Suprapubic skin (tissue), 4 donors: ENCODE measurements around the gene ENPP7. TPM values are rescaled to one million over a fixed set of nuclear protein-coding genes. Genes with fewer than 3 reads are reported as not detected.

ENCODE experiments used
- DNase-seq, 2 donors: peaks; one replicate each; pipeline ENCODE4 v3.0.0-alpha.2; 2019; ENCODE audit warnings: low spot score in 2 of 2
- H3K27ac ChIP-seq: fragments of 200-600 bp; sonication (generic); one replicate; pipeline ENCODE4 v1.5.1; 2019
- H3K27me3 ChIP-seq: fragments of 200-600 bp; sonication (generic); one replicate; pipeline ENCODE4 v1.5.1; 2019
- H3K36me3 ChIP-seq: fragments of 200-600 bp; sonication (generic); one replicate; pipeline ENCODE4 v1.5.1; 2019
- H3K4me1 ChIP-seq: fragments of 200-600 bp; sonication (generic); one replicate; pipeline ENCODE4 v1.5.1; 2019
- H3K4me3 ChIP-seq: fragments of 200-600 bp; sonication (generic); one replicate; pipeline ENCODE4 v1.5.1; 2019; ENCODE audit warnings: mild to moderate bottlenecking
- H3K9me3 ChIP-seq: fragments of 200-600 bp; sonication (generic); one replicate; pipeline ENCODE4 v1.5.1; 2019
- CTCF ChIP-seq, 2 donors: fragments of 200-600 bp in 1 of 2; fragments of 450-650 bp in 1 of 2; sonication (generic) in 1 of 2; IDR thresholded peaks; one replicate each; pipeline ENCODE4 v1.5.1; 2016 to 2019; ENCODE audit warnings: antibody characterized with exemption in 2 of 2, mild to moderate bottlenecking in 1 of 2, moderate library complexity in 1 of 2
- EP300 ChIP-seq: sonication (generic); formaldehyde crosslinking; IDR thresholded peaks from one replicate; pipeline ENCODE4 v1.6.1; 2017; ENCODE audit warnings: antibody characterized with exemption
- POLR2A ChIP-seq, 2 donors: fragments of 450-650 bp; IDR thresholded peaks; one replicate each; pipeline ENCODE4 v1.6.1; 2017; ENCODE audit warnings: antibody characterized with exemption in 2 of 2, mild to moderate bottlenecking in 2 of 2, moderate library complexity in 2 of 2
- POLR2AphosphoS5 ChIP-seq, 3 donors: sonication (generic); formaldehyde crosslinking; IDR thresholded peaks; one replicate each; pipeline ENCODE4 v1.6.1; 2017; ENCODE audit warnings: antibody characterized with exemption in 3 of 3
- WGBS: methylation state at CpG from one replicate; pipeline ENCODE4 v1.1.5; 2018; 5-methylcytosine and 5-hydroxymethylcytosine counted together
- total RNA-seq, 4 donors: library from RNA; depleted of rRNA; stranded (reverse); fragments of >200 nt; gene quantifications; one replicate each; pipeline ENCODE4 v1.1.0, GENCODE V29; 2016

The ENPP7 gene
- total RNA-seq, 4 donors from 2014 or later: not detected

DNA sequence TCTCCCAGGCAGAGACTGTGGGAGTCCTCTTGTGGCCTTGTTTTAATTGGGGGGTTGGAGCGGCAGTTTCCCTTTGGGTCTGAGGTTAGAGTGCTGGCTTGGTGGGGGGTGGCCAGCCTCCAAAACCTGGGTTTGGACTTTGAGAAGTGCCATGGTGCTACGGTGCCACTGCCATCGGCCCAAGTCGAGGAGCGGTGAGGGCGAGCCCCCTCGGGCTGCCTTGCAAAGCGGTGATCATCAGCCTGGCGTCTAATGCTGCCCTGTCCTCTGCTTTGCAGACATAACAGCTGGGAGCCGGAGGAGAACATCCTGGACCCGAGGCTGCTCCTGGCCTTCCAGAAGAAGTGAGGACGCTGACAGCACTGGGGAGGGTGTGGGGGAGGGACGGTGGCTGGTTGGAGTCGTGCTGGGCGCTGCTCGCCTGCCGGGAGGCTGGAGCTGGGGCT, 48.4 kb downstream of the ENPP7 start:
- H3K27ac ChIP-seq: no peak overlapping the region
- WGBS: 40% methylated on average over 7 of the region's 17 CpGs

GRCh38 chr17:79779661-79780365, 49.1 kb downstream of the ENPP7 start:
- Histone ChIP-seq H3K36me3 (peaks cover 9% of the 10 kb centered on the region), H3K9me3 (no peaks in the 10 kb centered on the region), H3K27ac (no peak overlapping the region), H3K4me1 (peaks cover 25% of the 10 kb centered on the region), H3K27me3 (peaks cover 47% of the 10 kb centered on the region), H3K4me3 (no peak overlapping the region)
- WGBS: 69% methylated on average over 10 of the region's 10 CpGs
- TF ChIP-seq POLR2AphosphoS5 (IDR thresholded peaks at IDR 0.05) (no peak), POLR2A (IDR thresholded peaks at IDR 0.05) (no peak), EP300 (no peak), CTCF (IDR thresholded peaks at IDR 0.05) (no peak)
- DNase-seq: no peak

More for the DNA sequence above, 48.4 kb downstream of the ENPP7 start:
- Histone ChIP-seq H3K4me3 (peak overlapping the region; percentile 69), H3K4me1 (peaks cover 25% of the 10 kb centered on the region), H3K9me3 (no peaks in the 10 kb centered on the region), H3K36me3 (peaks cover 3% of the 10 kb centered on the region), H3K27me3 (peaks cover 47% of the 10 kb centered on the region)
- no peak for TF ChIP-seq EP300
- no peak for TF ChIP-seq POLR2A (IDR thresholded peaks at IDR 0.05)
- no peak for TF ChIP-seq CTCF (IDR thresholded peaks at IDR 0.05)
- TF ChIP-seq POLR2AphosphoS5 (IDR thresholded peaks at IDR 0.05): no peak
- no peak for DNase-seq

DNA sequence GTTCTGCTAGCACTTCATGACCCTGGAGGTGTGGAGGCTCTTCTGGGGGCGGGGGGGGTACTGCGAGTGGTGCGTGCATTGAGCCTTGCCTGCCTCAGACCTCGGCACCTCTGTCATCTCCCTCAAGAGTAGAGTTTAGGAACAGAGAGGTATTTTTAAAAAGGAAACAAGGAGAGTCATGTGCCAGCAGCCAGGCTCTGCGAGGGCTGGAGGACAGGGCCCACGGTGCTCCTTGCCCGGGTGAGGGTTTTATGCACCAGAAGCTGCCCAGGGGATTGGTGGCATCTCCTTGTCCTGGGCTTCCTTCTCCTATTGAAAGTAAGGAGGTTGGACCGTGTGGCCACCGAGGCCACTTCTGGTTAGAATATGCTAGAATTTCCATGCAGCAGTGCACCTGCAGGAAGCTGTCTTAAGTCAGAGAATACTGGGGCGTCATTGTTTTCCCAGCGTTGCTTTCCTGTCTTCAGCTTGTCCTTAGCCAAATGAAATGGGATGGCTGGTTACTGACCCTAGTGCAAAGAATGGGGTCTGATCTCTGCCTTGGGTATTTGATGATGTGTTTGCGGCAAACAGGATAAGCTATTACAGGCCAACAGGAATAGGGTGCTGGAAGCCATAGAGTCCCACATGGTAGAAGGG, 50.4 kb downstream of the ENPP7 start:
- H3K27me3 ChIP-seq: peaks cover 45% of the 10 kb centered on the region
- WGBS: 84% methylated on average over 12 of the region's 12 CpGs
- no peaks in the 10 kb centered on the region for H3K9me3 ChIP-seq
- H3K4me1 ChIP-seq: peaks cover 25% of the 10 kb centered on the region
- H3K27ac ChIP-seq: no peak overlapping the region
- peaks cover 9% of the 10 kb centered on the region for H3K36me3 ChIP-seq
- no peak overlapping the region for H3K4me3 ChIP-seq
- no peak for DNase-seq
- no peak for TF ChIP-seq POLR2AphosphoS5 (IDR thresholded peaks at IDR 0.05)
- no peak for TF ChIP-seq POLR2A (IDR thresholded peaks at IDR 0.05)
- no peak for TF ChIP-seq EP300
- no peak for TF ChIP-seq CTCF (IDR thresholded peaks at IDR 0.05)

DNA sequence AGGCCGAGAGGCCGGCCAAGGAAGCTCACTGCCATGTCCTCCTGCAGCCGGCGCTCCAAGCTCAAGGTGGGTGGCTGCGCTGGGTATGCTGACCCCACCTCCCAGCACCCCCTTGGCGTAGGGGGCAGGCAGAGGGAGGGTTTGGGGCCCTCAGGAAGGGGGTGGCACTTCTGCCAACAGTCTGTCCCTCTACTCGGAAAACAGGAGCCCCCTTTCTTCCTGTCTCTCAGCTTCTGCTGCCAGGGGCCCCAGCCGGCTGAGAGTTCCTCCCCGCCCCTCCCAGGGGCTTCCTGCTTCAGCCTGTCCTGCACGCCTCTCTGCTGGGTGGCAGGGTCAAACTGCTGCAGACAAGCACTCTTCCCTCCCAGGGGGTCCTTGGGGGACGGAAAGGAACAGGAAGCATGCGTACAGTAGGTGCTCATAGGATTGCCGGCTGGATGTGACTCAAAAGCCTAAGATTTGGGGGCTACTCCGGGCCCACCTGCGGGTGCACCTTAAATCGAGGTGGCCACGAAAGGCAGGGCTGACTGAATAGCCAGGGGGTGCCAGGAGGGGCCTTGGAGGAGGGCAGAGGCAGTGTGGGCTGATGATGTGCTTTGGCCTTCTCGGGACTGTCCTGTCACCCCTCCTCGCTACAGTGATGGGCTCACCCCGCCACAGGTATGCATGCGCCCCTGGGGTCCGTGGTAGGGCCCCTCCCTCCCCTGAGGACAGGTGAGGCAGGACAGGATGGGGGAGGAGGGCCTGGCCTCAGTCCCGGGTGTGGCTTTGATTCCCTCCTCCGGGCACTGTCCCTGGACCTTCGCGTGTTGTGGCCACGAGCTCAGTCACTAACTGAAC, 51.2 kb downstream of the ENPP7 start:
- 75% methylated on average over 16 of the region's 27 CpGs for WGBS

More for the DNA sequence above, 51.2 kb downstream of the ENPP7 start:
- TF ChIP-seq POLR2A (IDR thresholded peaks at IDR 0.05) (no peak), POLR2AphosphoS5 (IDR thresholded peaks at IDR 0.05) (no peak), CTCF (IDR thresholded peaks at IDR 0.05) (no peak), EP300 (no peak)
- H3K36me3 ChIP-seq: peaks cover 9% of the 10 kb centered on the region
- no peaks in the 10 kb centered on the region for H3K9me3 ChIP-seq
- no peak overlapping the region for H3K27ac ChIP-seq
- no peak overlapping the region for H3K4me3 ChIP-seq
- peaks cover 47% of the 10 kb centered on the region for H3K27me3 ChIP-seq
- DNase-seq: no peak
- peaks cover 24% of the 10 kb centered on the region for H3K4me1 ChIP-seq
